ENCODE measurements around the gene TMPRSS7. TPM values are rescaled to one million over a fixed set of nuclear protein-coding genes. Genes with fewer than 3 reads are reported as not detected.

The TMPRSS7 gene
- total RNA-seq, 1 experiment from 2014 or later: not detected

- TF ChIP-seq FOXJ3 (CRISPR knock-in tag; IDR thresholded peaks at IDR 0.05; ENCODE audit: borderline replicate concordance): no peak
- peak; percentile 84 for TF ChIP-seq HMGXB4 (CRISPR knock-in tag; IDR thresholded peaks at IDR 0.05)
- no peak for TF ChIP-seq ZNF138 (CRISPR knock-in tag; conservative IDR thresholded peaks at IDR 0.05)
- TF ChIP-seq, protein P1, sequence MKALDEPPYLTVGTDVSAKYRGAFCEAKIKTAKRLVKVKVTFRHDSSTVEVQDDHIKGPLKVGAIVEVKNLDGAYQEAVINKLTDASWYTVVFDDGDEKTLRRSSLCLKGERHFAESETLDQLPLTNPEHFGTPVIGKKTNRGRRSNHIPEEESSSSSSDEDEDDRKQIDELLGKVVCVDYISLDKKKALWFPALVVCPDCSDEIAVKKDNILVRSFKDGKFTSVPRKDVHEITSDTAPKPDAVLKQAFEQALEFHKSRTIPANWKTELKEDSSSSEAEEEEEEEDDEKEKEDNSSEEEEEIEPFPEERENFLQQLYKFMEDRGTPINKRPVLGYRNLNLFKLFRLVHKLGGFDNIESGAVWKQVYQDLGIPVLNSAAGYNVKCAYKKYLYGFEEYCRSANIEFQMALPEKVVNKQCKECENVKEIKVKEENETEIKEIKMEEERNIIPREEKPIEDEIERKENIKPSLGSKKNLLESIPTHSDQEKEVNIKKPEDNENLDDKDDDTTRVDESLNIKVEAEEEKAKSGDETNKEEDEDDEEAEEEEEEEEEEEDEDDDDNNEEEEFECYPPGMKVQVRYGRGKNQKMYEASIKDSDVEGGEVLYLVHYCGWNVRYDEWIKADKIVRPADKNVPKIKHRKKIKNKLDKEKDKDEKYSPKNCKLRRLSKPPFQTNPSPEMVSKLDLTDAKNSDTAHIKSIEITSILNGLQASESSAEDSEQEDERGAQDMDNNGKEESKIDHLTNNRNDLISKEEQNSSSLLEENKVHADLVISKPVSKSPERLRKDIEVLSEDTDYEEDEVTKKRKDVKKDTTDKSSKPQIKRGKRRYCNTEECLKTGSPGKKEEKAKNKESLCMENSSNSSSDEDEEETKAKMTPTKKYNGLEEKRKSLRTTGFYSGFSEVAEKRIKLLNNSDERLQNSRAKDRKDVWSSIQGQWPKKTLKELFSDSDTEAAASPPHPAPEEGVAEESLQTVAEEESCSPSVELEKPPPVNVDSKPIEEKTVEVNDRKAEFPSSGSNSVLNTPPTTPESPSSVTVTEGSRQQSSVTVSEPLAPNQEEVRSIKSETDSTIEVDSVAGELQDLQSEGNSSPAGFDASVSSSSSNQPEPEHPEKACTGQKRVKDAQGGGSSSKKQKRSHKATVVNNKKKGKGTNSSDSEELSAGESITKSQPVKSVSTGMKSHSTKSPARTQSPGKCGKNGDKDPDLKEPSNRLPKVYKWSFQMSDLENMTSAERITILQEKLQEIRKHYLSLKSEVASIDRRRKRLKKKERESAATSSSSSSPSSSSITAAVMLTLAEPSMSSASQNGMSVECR (CRISPR knock-in tag; IDR thresholded peaks at IDR 0.05; ENCODE audit: borderline replicate concordance): 0 out of 2 replicates have a peak, but pooled peaks have one; percentile 50
- TF ChIP-seq ZNF232 (CRISPR knock-in tag; IDR thresholded peaks at IDR 0.05): peak; percentile 81
- TF ChIP-seq PRRX2 (CRISPR knock-in tag; IDR thresholded peaks at IDR 0.05): no peak
- TF ChIP-seq NFE2L1 (CRISPR knock-in tag; IDR thresholded peaks at IDR 0.05): peak; percentile 45
- TF ChIP-seq TCF7 (CRISPR knock-in tag; IDR thresholded peaks at IDR 0.05; ENCODE audit: low read depth): no peak
- TF ChIP-seq ELF4 (CRISPR knock-in tag; IDR thresholded peaks at IDR 0.05; ENCODE audit: low read depth): 0 out of 2 replicates have a peak, but pooled peaks have one; percentile 60
- TF ChIP-seq, protein P2, sequence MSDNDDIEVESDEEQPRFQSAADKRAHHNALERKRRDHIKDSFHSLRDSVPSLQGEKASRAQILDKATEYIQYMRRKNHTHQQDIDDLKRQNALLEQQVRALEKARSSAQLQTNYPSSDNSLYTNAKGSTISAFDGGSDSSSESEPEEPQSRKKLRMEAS (CRISPR knock-in tag; IDR thresholded peaks at IDR 0.05): peak; percentile 95
- TF ChIP-seq, protein P3, sequence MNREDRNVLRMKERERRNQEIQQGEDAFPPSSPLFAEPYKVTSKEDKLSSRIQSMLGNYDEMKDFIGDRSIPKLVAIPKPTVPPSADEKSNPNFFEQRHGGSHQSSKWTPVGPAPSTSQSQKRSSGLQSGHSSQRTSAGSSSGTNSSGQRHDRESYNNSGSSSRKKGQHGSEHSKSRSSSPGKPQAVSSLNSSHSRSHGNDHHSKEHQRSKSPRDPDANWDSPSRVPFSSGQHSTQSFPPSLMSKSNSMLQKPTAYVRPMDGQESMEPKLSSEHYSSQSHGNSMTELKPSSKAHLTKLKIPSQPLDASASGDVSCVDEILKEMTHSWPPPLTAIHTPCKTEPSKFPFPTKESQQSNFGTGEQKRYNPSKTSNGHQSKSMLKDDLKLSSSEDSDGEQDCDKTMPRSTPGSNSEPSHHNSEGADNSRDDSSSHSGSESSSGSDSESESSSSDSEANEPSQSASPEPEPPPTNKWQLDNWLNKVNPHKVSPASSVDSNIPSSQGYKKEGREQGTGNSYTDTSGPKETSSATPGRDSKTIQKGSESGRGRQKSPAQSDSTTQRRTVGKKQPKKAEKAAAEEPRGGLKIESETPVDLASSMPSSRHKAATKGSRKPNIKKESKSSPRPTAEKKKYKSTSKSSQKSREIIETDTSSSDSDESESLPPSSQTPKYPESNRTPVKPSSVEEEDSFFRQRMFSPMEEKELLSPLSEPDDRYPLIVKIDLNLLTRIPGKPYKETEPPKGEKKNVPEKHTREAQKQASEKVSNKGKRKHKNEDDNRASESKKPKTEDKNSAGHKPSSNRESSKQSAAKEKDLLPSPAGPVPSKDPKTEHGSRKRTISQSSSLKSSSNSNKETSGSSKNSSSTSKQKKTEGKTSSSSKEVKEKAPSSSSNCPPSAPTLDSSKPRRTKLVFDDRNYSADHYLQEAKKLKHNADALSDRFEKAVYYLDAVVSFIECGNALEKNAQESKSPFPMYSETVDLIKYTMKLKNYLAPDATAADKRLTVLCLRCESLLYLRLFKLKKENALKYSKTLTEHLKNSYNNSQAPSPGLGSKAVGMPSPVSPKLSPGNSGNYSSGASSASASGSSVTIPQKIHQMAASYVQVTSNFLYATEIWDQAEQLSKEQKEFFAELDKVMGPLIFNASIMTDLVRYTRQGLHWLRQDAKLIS (CRISPR knock-in tag; IDR thresholded peaks at IDR 0.05; ENCODE audit: borderline replicate concordance): 0 out of 2 replicates have a peak, but pooled peaks have one; percentile 46
- TF ChIP-seq CREM (CRISPR knock-in tag; IDR thresholded peaks at IDR 0.05): peak; percentile 87
- peak; percentile 93 for TF ChIP-seq FOXP4 (CRISPR knock-in tag; IDR thresholded peaks at IDR 0.05)
Measured at GRCh38 chr3:112086076-112086854, 51.7 kb downstream of the TMPRSS7 start, which contains the start of gene C3orf52 (continued).
